HFFc6 (cell line): ENCODE measurements around the gene TM6SF1. TPM values are rescaled to one million over a fixed set of nuclear protein-coding genes. Genes with fewer than 3 reads are reported as not detected.
A peak's percentile ranks its signal among the peaks of the same experiment; 100 is the strongest.

ENCODE experiments used
- DNase-seq: peaks from one replicate; pipeline ENCODE4 v3.0.0-alpha.2; 2018
- H3K27ac Mint-ChIP-seq: 2 replicates; pipeline ENCODE4 v1.8.0; 2020; ENCODE audit warnings: mild to moderate bottlenecking, mixed read lengths
- H3K27me3 Mint-ChIP-seq: 2 replicates; pipeline ENCODE4 v1.8.0; 2021; ENCODE audit warnings: mild to moderate bottlenecking, moderate library complexity, mixed read lengths; ENCODE audit not compliant: insufficient read depth
- H3K36me3 Mint-ChIP-seq: 2 replicates; pipeline ENCODE4 v1.8.0; 2021; ENCODE audit warnings: low read depth, mixed read lengths
- H3K4me1 Mint-ChIP-seq: 2 replicates; pipeline ENCODE4 v1.8.0; 2020; ENCODE audit warnings: low read depth, mixed read lengths
- H3K4me3 Mint-ChIP-seq: 2 replicates; pipeline ENCODE4 v1.8.0; 2020; ENCODE audit warnings: mild to moderate bottlenecking, moderate library complexity, mixed read lengths
- H3K9me3 Mint-ChIP-seq: 2 replicates; pipeline ENCODE4 v1.8.0; 2020; ENCODE audit warnings: mild to moderate bottlenecking, mixed read lengths
- CTCF ChIP-seq: fragments of 200-600 bp; sonication (generic); IDR thresholded peaks from 2 replicates; pipeline ENCODE4 v1.5.0; 2021; ENCODE audit warnings: antibody characterized with exemption, mild to moderate bottlenecking
- total RNA-seq, 6 experiments: library from RNA; stranded (reverse); fragmentation: NEBNext Ultra II Directional; extraction: Animal tissue kit (Norgen Biotek cat#: 25700); gene quantifications; 2 replicates in 1 of 6; 3 replicates in 5 of 6; pipeline ENCODE4 v1.2.3, GENCODE V29; 2021

The TM6SF1 gene
- total RNA-seq, 6 experiments from 2014 or later, result 0.25 to 0.46 (median 0.42) TPM; not detected in 2

DNA sequence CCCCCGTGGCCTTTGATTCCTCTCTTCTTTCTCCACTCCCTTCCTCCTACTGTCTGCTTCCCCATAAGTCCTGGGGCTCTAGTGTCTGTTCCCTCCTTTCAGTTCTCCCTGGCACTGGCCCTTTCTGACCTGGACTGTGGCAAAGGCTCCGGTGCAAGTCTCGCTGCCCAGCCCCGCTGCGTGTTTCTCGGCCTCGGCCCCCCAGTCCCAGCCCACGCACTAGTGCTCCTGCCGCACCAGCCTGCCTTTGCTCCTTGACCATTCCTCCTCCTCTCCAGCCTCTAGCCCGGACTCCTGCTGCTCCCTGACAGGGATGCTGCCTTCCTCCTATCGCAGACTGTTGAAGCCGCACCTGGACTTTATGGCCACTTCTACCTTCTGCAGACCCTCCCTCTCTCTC, 2.1 kb downstream of the TM6SF1 start:
- DNase-seq, result no peak
- H3K36me3 Mint-ChIP-seq, result peaks cover 6% of the 10 kb centered on the region; the same call in 1 of the 2 replicates
- TF ChIP-seq CTCF, result no peak
- H3K4me1 Mint-ChIP-seq, result peaks cover 34% of the 10 kb centered on the region
- no peak overlapping the region for H3K4me3 Mint-ChIP-seq
- H3K27ac Mint-ChIP-seq, result no peak overlapping the region
- H3K27me3 Mint-ChIP-seq, result peaks cover 31% of the 10 kb centered on the region
- H3K9me3 Mint-ChIP-seq, result peaks cover 3% of the 10 kb centered on the region; the same call in 1 of the 2 replicates

- H3K36me3 Mint-ChIP-seq, result peaks cover 6% of the 10 kb centered on the region; the same call in 1 of the 2 replicates
- H3K27me3 Mint-ChIP-seq, result peaks cover 28% of the 10 kb centered on the region
- peaks cover 34% of the 10 kb centered on the region for H3K4me1 Mint-ChIP-seq
- H3K27ac Mint-ChIP-seq, result no peak overlapping the region
- no peak for TF ChIP-seq CTCF
- DNase-seq, result no peak
- H3K9me3 Mint-ChIP-seq, result peaks cover 3% of the 10 kb centered on the region; the same call in 1 of the 2 replicates
- H3K4me3 Mint-ChIP-seq, result no peak overlapping the region
These were observed 2.9 kb downstream of the TM6SF1 start for GRCh38 chr15:83110381-83110780.

DNA sequence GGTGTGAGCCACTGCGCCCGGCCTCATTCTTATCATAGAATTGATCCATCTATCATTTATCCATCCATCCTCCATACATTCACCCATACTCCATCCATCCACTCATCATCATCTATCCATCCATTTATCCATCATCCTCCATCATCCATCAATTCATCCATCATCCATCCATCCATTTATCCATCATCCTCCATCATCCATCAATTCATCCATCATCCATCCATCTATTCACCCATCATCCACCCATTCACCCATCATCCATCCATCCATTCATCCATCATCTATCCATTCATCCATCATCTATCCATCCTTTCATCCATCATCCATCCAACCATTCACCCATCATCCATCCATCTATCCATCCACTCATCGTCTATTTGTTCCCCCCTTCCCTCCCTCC, 3.7 kb downstream of the TM6SF1 start:
- DNase-seq, result no peak
- no peak overlapping the region for H3K4me3 Mint-ChIP-seq
- H3K9me3 Mint-ChIP-seq, result peaks cover 3% of the 10 kb centered on the region; the same call in 1 of the 2 replicates
- no peak overlapping the region for H3K27ac Mint-ChIP-seq
- H3K4me1 Mint-ChIP-seq, result peaks cover 34% of the 10 kb centered on the region
- peaks cover 6% of the 10 kb centered on the region; the same call in 1 of the 2 replicates for H3K36me3 Mint-ChIP-seq
- H3K27me3 Mint-ChIP-seq, result peaks cover 28% of the 10 kb centered on the region
- TF ChIP-seq CTCF, result no peak

- DNase-seq, result peak; percentile 63
- H3K4me3 Mint-ChIP-seq, result peak overlapping the region; percentile 58
These were observed 4.9 kb downstream of the TM6SF1 start for GRCh38 chr15:83112233-83112955.

DNA sequence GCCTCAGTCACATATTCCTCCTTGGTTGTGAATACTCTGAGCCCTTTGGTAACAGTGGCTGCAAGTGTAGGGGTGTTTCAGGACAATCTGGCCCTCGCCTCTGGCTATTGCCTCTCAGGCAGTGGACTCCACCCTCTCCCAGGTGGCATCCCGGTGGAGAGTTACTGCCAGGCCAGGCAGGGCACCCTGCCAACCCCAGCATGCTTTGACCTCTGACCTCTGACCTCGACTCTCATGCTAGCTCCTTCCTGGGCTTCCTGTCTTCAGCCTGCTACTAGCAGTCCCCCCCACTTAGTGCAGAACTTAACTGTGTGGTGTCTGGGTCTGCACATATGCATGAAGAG, 5.5 kb downstream of the TM6SF1 start:
- peaks cover 6% of the 10 kb centered on the region; the same call in 1 of the 2 replicates for H3K36me3 Mint-ChIP-seq
- peak overlapping the region; percentile 36 for H3K27ac Mint-ChIP-seq
- peaks cover 26% of the 10 kb centered on the region for H3K27me3 Mint-ChIP-seq
- peaks cover 29% of the 10 kb centered on the region for H3K4me1 Mint-ChIP-seq
- TF ChIP-seq CTCF, result no peak
- peaks cover 3% of the 10 kb centered on the region; the same call in 1 of the 2 replicates for H3K9me3 Mint-ChIP-seq
- H3K4me3 Mint-ChIP-seq, result peak overlapping the region; percentile 58
- no peak for DNase-seq

More at GRCh38 chr15:83112233-83112955, 4.9 kb downstream of the TM6SF1 start:
- peak overlapping the region; percentile 36 for H3K27ac Mint-ChIP-seq
- H3K36me3 Mint-ChIP-seq, result peaks cover 6% of the 10 kb centered on the region; the same call in 1 of the 2 replicates
- H3K27me3 Mint-ChIP-seq, result peaks cover 26% of the 10 kb centered on the region
- peak; percentile 33 for TF ChIP-seq CTCF
- peaks cover 29% of the 10 kb centered on the region for H3K4me1 Mint-ChIP-seq
- H3K9me3 Mint-ChIP-seq, result peaks cover 3% of the 10 kb centered on the region; the same call in 1 of the 2 replicates
